Fibroblast of skin of scalp (primary cell): Measurements from ENCODE around the gene MT1E.

Experiments
- DNase-seq: peaks from one replicate; pipeline ENCODE4 v3.0.0-alpha.2; 2013

Gene MT1E

DNA sequence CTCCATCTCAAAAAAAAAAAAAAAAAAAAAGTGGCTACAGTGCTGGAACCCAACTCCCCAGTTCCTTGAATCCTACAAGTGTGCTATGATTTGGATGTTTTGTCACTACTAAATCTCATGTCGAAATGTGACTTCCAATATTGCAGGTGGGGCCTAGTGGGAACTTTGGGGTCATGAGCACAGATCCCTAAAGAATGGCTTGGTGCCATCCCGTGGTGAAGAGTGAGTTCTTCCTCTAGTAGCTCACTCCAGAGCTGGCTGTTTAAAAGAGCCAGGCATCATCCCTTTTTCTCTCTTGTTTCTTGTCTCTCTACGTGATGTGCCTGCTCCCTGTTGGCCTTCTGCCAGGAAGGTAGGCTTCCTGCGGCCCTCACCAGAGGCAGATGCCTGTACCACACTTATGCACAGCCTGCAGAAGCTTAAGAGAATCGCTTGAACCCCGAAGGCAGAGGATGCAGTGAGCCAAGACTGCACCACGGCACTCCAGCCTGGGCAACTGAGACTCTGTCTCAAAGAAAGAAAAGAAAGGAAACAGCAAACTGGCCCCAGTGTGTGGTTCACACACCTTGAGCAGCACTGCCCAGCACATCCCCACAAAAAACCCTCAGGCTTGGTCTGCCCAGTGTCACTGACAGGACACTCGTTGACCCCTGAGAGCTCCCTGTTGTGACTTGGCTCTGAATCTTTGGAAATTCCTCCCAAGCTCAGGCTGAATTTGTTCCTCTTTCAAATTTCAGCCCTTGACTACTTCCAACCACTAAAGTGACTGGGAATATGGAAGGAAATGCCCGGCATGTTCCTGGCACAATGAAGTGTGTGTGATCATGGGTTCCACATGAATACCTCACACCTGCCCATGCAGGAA lies 3.1 kb downstream of the MT1E start:
- no peak for DNase-seq

DNA sequence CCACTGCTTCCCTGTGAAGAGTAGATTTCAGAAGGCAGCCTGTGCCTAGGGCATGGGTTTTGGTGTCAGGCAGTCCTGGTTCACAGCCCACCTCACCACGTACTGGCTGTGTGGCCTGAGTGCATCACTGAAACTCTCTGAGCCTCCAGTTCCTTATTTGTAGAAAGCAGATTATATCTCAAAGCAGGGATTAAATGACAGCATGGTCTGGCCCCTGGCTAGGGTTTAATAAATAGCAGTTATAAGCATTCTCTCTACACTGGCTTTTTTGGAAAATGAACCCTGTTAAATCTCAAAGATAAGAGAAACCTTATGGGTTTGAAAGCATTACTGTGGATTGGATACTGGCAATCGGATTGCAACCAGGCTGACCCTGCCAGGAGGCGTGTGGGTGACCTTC lies 4.0 kb downstream of the MT1E start:
- no peak for DNase-seq

DNA sequence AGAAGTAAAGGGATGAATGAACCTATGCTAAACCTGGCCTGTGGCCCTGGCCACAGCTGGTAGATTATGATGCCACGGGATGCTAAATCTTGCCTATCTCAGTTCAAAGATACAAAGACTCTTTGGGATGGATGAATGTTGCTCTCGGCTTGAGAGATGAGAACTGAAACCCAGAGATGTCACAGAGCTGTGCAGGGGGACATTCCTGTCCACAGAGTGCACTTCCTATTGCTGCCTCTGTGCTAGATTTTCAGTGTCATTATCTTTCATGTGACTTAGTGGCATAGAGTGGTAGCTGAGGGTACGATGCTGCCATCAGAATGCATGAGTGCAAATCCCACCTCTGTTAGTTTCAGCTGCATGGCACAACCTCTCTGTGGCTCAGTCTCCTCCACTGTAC lies 4.6 kb downstream of the MT1E start:
- DNase-seq, result no peak

DNA sequence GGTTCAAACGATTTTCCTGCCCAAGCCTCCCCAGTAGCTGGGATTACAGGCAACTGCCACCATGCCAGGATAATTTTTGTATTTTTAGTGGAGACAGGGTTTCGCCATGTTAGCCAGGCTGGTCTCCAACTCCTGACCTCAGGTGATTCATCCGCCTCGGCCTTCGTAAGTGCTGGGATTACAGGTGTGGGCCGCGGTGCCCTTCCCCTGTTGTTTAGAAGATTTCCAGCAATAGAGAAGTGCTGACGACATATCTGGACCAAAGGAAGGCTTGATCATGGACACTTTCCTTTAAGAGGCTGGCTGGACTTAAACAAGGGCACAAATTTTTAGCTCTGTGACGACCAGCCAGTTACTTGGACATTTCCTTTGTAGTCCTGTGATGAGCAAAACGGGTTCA lies 5.6 kb downstream of the MT1E start:
- DNase-seq, result no peak

DNA sequence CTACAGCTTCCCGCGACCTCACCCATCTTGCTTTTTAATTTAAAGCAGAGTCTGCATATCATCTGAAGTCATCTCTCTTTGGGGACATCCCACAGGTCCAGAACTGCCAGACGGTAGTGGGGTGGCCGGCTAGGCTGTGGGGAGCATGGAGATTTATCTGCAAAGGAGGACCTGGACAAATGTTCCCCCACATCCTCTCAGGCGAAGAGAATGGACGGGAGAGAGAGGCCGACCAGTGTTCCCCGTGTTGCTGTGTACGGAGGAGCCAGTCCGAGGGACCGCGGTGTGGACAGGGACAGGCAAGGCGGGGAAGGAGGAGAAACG lies 6.2 kb downstream of the MT1E start:
- no peak for DNase-seq

DNA sequence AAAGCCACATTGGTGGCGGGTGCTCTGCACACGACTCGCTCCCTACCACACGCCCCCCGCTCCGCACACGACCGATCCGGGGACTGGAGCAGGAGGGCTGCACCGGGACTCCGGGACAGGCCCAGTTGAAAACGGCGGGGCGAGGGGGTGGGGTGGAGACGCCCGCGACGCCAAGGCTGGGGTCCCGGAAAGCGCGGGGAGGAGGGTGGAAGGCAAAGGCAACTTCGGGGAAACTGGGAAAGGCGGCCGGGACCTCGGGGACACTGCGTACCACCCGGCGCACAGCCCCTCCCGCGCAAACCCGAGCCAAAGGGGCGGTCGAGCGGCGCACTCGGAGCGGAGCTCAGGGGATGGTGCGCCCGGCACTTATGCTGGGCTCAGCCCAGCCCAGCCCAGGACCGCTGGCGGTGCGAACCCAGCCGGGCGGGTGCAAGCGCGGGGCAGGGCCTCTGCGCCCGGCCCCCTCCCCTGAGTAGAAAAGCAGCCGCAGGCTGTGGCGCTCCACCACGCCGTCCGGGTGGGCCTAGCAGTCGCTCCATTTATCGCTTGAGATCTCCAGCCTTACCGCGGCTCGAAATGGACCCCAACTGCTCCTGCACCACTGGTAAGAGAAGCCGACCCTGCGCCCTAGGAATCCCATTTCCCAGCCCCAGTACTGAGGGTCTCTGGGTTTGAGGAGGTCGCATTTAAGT lies 6.7 kb downstream of the MT1E start, which contains the start of gene MT1M:
Gene MT1M (plus strand): TSS at position 504 of the 692 bp plus-strand sequence. CDS start 73 bp downstream, at position 577.
- DNase-seq, result no peak

DNA sequence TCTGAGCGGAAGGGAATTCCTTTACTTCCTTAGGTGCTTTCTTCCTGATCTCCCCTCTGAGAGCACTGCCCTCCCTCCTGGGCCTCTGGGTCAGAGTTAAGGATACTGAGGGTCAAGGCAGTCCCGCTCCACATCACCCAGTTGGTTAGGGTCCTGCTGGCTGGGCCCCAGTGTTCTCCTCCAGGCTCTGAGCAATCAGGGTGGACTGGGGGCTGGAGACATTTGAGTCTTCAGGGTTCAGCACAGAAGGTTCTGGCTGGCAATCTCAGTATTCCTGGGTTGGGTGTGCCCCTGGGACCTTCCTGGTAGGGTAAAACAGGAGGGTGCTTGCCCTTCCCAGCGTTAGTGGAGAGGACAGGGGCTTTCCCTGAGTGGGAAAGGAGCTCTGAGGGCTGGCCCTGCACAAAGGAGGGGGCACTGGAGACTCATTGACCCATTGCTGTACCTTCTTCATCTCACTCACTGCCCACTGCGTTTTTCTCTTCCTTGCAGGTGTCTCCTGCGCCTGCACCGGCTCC lies 7.3 kb downstream of the MT1E start:
- DNase-seq, result no peak

DNA sequence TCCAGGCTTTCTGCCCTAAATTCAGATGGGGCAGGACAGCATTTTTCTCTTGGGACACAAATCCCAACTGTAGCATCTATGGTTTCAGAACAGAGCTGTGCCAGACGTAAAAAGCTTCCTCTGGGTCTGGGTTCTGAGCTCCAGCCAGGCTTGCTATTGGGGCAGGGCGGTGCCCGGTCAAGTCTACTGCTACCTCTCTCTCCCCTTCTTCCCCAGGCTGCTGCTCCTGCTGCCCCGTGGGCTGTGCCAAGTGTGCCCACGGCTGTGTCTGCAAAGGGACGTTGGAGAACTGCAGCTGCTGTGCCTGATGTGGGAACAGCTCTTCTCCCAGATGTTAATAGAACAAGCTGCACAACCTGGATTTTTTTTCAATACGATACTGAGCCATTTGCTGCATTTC lies 8.0 kb downstream of the MT1E start:
- no peak for DNase-seq

DNA sequence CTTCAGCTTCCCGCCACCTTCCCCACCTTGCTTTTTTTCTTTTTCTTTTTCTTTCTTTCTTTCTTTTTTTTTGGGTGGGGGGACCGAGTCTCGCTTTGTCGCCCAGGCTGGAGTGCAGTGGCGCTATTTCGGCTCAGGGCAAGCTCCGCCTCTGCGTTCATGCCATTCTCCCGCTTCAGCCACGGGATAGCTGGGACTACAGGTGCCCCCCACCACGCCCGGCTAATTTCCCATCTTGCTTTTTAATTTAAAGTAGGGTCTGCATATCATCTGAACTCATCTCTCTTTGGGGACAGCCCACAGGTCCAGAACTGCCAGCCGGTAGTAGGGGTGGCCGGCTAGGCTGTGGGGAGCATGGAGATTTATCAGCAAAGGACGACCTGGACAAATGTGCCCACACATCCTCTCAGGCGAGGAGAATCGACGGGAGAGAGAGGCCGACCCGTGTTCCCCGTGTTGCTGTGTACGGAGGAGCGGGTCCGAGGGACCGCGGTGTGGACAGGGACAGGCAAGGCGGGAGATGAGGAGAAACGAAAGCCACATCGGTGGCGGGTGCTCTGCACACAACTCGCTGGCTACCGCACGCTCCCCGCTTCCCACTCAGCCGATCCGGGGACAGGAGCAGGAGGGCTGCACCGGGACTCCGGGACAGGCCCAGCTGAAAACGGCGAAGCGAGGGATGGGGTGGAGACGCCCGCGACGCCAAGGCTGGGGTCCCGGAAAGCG lies 9.3 kb downstream of the MT1E start:
- no peak for DNase-seq

DNA sequence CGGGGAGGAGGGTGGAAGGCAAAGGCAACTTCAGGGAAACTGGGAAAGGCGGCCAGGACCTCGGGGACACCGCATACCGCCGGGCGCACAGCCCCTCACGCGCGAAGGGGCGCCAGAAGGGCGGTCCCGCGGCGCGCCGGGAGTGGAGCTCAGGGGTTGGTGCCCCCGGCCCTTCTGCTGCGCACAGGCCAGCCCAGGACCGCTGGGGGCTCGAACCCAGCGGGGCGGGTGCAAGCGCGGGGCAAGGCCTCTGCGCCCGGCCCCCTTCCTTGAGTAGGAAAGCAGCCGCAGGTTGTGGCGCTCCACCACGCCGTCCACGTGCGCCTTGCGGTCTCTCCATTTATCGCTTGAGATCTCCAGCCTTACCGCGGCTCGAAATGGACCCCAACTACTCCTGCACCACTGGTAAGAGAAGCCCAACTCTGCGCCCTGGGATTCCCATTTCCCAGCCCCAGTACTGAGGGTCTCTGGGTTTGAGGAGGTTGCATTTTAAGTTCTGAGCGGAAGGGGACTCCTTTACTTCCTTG lies 9.9 kb downstream of the MT1E start:
- DNase-seq, result no peak

DNA sequence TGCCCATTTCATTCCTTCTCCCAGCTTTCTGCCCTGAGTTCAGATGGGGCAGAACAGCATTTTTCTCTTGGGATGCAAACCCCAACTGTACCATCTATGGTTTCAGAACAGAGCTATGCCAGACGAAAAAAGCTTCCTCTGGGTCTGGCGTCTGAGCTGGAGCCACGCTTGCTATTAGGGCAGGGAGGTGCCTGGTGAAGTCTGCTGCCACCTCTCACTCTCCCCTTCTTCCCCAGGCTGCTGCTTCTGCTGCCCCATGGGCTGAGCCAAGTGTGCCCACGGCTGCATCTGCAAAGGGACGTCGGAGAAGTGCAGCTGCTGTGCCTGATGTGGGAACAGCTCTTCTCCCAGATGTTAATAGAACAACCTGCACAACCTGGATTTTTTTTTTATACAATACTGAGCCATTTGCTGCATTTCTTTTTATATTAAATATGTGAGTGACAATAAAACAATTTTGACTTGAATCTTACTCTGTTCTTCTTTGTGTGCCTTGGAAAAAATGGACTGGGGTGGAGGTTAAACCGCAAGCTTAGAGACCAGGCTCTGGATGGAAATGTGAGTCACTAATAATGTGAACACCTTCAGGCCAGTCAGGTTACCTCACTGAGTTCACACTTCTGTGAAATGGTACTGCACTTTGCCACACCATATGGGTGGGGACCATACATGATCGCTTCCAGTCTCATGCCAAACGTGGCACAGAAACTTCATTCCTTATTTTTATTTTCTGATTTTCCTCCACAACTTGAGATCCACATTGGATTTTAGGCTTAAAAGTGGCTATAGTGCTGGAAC lies 11.2 kb downstream of the MT1E start:
- no peak for DNase-seq

DNA sequence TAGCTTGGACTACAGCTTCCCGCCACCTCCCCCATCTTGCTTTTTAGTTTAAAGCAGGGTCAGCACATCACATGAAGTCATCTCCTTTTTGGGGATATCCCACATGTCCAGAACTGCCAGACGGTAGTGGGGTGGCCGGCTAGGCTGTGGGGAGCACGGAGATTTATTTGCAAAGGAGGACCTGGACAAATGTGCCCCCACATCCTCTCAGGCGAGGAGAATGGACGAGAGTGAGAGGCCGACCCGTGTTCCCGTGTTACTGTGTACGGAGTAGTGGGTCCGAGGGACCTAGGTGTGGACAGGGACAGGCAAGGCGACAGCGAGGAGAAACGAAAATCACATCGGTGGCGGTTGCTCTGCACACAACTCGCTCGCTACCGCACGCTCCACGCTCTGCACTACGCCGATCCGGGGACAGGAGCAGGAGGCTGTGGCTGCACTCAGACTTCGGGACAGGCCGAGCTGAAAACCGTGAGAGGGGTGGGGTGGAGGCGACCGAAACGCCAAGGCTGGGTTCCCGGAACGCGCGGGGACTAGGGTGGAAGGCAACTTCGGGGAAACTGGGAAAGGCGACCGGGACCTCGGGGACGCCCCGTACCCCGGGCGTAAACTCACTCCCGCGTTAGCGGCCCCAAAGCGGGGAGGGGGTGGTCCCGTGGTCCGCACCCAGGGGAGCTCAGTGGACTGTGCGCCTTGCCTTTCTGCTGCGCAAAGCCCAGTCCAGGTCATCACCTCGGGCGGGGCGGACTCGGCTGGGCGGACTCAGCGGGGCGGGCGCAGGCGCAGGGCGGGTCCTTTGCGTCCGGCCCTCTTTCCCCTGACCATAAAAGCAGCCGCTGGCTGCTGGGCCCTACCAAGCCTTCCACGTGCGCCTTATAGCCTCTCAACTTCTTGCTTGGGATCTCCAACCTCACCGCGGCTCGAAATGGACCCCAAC lies 12.5 kb downstream of the MT1E start, which contains the start of gene MT1A:
Gene MT1A (plus strand): TSS at position 853 of the 937 bp plus-strand sequence. CDS start 73 bp downstream, at position 926.
- peak; percentile 10 for DNase-seq

DNA sequence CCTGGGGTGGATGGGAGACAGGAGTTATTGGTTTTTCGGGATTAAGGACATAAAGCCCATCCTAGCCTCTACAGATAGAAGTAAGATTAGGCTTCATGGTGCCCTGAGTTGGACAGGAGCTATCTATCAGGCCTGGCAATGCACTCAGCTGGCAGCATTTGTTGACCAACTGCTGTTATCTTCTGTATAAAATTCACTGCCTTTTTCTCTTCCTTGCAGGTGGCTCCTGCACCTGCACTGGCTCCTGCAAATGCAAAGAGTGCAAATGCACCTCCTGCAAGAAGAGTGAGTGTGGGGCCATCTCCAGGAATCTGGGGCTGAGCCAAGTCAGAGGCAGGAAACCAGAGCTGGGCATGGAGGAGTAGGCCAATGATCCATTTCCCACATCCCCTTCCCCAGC lies 13.5 kb downstream of the MT1E start:
- DNase-seq, result no peak

DNA sequence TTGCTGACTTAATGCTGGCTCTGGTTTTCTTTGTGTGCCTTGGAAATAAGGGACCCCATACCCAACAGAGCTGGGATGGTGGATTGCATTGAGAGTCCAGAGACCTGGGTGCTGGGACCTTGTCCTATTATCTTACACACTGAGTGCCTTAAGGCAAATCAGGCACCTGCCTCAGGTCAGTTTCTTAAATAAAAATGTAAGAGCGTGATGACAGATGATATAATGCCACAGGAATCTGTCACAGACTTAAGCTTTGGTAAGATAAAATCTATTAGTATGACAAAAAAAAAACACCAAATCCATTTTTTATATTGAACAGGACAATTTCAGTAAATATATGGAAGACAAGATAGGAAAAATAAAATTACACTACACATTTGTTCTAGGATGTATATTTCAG lies 14.5 kb downstream of the MT1E start:
- no peak for DNase-seq

DNA sequence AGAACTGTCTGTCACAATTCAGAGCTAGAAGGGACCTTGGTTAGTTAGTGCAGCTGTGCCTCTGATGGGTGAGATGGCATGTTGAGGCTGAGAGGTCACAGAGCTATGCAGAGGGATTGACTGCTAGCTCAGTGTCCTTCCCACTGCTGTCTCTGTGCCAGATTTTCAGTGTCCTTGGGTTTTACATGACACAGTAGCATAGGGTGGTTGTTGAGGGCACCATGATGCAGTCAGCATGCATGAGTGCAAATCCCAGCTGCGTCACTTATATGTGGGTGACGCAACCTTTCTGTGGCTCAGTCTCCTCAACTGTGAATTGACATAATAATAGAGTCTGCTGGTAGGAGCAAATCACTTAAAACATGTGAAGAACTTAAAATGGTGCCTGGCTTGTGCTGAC lies 15.6 kb downstream of the MT1E start:
- no peak for DNase-seq

DNA sequence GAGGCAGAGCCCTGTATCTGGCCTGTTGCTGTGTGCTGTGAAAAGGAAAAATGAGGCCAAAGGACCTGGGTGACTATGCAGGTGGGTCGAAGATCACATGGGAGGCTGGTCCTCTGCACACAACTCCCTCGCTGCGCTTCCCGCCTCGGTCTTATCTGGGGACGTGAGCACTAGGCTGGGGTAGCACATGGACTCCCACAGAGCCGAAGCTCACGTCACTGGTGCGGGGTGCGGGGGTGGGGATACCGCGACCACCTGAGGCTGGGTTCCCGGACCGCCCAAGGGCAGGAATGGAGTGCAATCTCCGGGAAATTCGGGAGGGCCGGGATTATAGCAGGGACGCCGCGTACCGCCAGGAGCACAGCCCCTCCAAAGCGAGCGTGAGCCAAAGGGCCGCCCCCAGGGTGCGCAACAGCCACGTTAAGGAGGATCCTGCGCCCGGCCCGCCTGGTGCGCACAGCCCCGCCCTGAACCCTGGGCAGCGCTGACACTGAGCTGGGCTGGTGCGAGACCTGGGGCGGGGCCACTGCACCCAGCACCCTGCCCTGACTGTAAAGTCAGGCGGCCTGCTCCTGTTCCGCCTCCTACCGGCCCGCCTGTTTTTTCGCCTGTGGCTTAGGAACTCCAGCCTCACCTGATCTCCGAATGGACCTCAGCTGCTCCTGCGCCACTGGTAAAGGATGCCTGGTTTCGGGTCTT lies 17.6 kb downstream of the MT1E start:
- DNase-seq, result no peak

DNA sequence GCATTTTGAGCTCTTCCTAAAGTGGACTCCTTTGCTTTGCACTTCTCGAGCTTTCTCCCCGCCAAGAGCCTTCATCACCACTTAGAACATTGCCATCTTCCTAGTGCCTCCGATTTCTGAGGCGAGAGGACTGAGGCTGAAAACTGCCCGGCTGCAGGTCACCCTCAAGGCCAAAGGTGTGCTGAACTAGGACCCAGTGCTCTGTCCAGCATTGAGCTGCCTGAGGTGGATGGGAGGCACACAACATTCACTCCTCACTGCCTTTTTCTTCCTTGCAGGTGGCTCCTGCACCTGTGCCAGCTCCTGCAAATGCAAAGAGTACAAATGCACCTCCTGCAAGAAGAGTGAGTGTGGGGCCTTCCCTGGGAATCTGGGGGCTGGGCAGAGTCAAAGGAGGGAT lies 18.3 kb downstream of the MT1E start:
- DNase-seq, result no peak

DNA sequence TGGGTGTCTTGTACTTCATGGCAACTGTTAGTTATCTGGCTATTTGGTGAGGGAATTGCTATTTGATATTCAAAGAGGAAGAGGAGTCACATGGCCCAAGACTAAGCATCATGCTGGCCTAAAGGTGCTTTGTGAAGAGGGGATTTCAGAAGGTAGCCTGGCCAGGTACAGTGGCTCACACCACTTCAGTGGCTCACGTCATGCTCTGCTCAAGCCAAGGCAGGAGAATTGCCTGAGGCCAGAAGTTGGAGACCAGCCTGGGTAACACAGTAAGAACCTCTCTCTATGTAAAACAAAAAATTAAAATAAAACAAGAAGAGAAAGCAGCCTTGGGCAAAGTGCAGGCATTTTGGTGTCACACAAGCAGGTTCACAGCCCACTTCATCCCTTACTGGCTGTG lies 19.7 kb downstream of the MT1E start:
- DNase-seq, result no peak

DNA sequence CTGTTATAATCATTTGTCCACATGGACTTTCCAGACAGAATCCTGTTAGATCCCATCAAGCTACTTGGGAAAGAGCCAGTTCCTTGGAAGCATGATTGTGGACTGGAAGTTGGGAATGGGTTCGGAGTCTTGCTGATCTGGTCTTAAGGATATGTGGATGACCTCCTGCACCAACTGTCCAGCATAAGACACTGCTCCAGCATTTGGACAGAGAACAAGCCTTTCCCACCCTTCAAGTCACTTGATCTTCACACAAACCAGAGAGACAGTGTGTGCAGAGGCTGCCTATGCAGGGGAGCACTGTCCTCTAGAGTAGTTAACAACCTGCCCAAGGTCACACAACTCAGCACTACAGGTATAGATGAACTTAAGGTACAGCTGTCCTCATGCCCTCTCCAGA lies 20.3 kb downstream of the MT1E start:
- DNase-seq, result no peak
